Kidney epithelial cell (primary cell): Measurements from ENCODE around the gene PLEKHO2. TPM values are rescaled to one million over a fixed set of nuclear protein-coding genes. Genes with fewer than 3 reads are reported as not detected.
"Not testable (repeated sequence)": the region's sequence is repeated elsewhere in the genome, so short reads cannot be mapped to it uniquely, and the experiment has no call there.

Experiments
- DNase-seq: peaks from one replicate; pipeline ENCODE4 v3.0.0-alpha.2; 2010; ENCODE audit warnings: low read depth
- H3K27me3 ChIP-seq: 2 replicates; pipeline ENCODE4 v1.6.0; 2011; ENCODE audit warnings: low read length; ENCODE audit not compliant: control insufficient read depth, insufficient read depth
- H3K36me3 ChIP-seq: 2 replicates; pipeline ENCODE4 v1.5.1; 2011; ENCODE audit warnings: low read length; ENCODE audit not compliant: control insufficient read depth, insufficient read depth
- H3K4me3 ChIP-seq: 2 replicates; pipeline ENCODE4 v1.5.1; 2011; ENCODE audit warnings: low read depth, mild to moderate bottlenecking, control low read depth, low read length
- CTCF ChIP-seq: IDR thresholded peaks from 2 replicates; pipeline ENCODE4 v1.5.1; 2011; ENCODE audit warnings: mild to moderate bottlenecking, moderate library complexity, low read length, control low read depth, inconsistent platforms; ENCODE audit not compliant: insufficient read depth, poor library complexity, severe bottlenecking
- total RNA-seq: library from RNA; depleted of rRNA; stranded (reverse); fragments of >200 nt; gene quantifications from 2 replicates; pipeline ENCODE4 v1.2.3, GENCODE V29; 2015

PLEKHO2 gene
- total RNA-seq, 1 donor from 2014 or later = 11.0 TPM

DNA sequence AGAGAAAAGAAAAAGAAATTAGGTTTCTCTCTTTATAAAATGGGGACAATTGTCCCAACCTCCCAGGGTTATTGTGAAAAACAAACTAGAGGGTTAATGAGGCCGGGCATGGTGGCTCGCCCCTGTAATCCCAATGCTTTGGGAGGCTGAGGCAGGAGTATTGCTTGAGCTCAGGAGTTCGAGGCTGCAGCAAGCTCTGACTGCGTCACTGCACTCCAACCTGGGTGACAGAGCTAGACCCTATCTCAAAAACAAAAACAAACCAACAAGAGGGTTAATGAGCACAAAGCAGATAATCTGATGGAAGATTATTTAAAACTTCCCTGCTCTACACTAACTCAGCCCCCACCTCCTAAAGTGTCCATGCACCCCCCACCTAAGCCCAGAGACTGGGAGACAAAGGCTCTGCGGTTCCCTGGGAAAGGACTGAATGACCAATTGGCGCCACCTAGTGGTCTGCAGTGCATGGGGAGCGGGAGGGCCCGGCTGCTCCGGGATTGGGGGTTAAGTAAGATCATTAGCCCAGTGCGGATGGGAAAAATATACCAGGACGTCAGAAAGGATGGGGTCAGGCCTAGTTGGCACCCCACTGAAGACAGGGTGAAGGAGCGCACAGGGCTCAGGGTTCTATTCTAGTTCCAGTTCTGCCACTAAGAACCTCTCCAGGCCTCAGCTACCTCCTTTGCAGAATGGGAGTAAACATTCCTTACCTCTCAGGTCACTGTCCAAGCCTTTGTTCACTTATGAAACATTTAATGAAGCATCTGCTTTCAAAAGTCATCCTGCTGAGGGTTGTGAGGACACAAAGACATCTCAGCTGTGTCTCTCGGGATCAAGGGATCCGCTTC is 31.8 kb upstream of the PLEKHO2 start:
- no peak overlapping the region for H3K4me3 ChIP-seq
- peak; percentile 98 for TF ChIP-seq CTCF
- no peak for DNase-seq
- no peaks in the 10 kb centered on the region for H3K36me3 ChIP-seq
- peaks cover 3% of the 10 kb centered on the region for H3K27me3 ChIP-seq

DNA sequence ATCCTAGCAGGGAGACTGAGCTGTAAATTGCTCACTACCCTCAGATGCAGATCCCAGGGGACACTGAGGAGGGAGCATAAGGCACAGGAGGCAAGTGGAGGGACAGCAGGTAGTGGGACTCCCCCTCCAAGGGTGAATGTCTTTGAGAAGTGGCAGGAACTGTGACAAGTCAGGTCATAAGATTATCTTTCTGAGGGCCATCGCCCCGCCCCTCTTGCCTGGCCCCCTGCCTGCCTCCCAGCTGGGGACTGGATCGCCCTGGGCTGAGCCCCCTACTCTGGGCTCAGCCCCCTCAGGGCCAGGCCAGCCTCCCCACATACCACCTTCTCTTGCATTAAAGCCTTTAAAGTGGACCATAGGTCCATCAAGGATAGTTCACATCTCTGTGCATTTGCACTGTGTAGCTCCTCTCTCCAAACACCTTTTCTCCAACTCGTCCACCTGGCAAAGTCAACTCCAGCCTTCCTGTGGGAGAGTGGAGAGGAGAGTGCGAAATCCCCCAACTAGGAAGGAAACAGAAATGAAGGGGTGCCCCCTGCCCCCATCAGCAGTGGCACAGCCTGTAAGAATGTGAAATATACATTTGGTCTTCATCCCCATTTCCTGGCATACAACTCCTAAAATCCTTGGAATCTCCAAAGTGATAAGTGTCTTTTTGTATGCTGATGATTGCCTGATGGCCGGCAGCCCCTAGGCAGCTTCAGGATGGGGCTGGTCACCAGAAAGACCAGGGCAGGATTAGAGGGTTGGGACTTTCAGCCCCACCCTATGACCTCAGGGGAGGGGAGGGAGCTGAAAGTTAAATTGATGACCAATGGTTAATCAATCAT is 31.0 kb upstream of the PLEKHO2 start:
- H3K36me3 ChIP-seq = no peaks in the 10 kb centered on the region
- no peak overlapping the region for H3K4me3 ChIP-seq
- no peak for TF ChIP-seq CTCF
- peaks cover 3% of the 10 kb centered on the region for H3K27me3 ChIP-seq
- no peak for DNase-seq

DNA sequence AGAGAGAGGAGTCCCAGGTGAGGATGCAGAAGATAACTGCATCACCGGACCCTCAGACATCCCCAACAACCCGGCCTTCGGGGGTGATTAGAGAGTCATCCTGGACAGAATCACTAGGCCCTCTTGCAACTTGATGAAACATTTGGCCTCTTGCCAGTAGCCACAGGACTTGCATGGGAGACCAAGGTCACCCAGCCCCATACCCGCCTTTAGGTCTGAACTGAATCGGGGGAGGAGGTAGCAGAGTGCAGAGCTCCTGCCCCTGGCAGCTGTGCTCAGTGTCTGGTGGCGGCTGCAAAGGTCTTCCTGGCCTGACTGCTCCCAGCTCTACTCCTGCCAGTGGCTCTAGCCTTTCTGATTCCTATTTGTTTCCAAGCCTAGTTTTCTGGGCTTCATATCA is 28.6 kb upstream of the PLEKHO2 start:
- no peak overlapping the region for H3K4me3 ChIP-seq
- H3K36me3 ChIP-seq = no peaks in the 10 kb centered on the region
- no peak for TF ChIP-seq CTCF
- H3K27me3 ChIP-seq = peaks cover 3% of the 10 kb centered on the region
- no peak for DNase-seq

GRCh38 chr15:64814283-64814682 is 27.4 kb upstream of the PLEKHO2 start:
- not testable (repeated sequence) for DNase-seq, H3K4me3 ChIP-seq, H3K27me3 ChIP-seq, H3K36me3 ChIP-seq

- H3K36me3 ChIP-seq, H3K27me3 ChIP-seq, H3K4me3 ChIP-seq, DNase-seq: not testable (repeated sequence)
Measured at GRCh38 chr15:64814965-64815364, 26.8 kb upstream of the PLEKHO2 start.

- Histone ChIP-seq H3K27me3 (no peaks in the 10 kb centered on the region), H3K36me3 (no peaks in the 10 kb centered on the region), H3K4me3 (no peak overlapping the region)
- no peak for DNase-seq
- no peak for TF ChIP-seq CTCF
Measured at GRCh38 chr15:64816452-64816851, 25.3 kb upstream of the PLEKHO2 start.
